Measurements from ENCODE around the gene TCF19. TPM values are rescaled to one million over a fixed set of nuclear protein-coding genes. Genes with fewer than 3 reads are reported as not detected.
"Not testable (repeated sequence)": the region's sequence is repeated elsewhere in the genome, so short reads cannot be mapped to it uniquely, and the experiment has no call there.

Gene TCF19
- total RNA-seq, 1 experiment from 2014 or later: 16.1 TPM

- in situ Hi-C loops (cut with HindIII; ENCODE audit: low pct_unique_long_range_greater_than_20kb, low sequenced_read_pairs): no loop called here
Observed at GRCh38 chr6:31152781-31153180, 5.6 kb upstream of the TCF19 start.

GRCh38 chr6:31154436-31154835 is 4.0 kb upstream of the TCF19 start:
- in situ Hi-C loops (cut with HindIII; ENCODE audit: low pct_unique_long_range_greater_than_20kb, low sequenced_read_pairs): no loop called here
- DNase-seq (ENCODE audit: low read depth, low spot score): no peak

More at GRCh38 chr6:31152781-31153180, 5.6 kb upstream of the TCF19 start:
- no peak for DNase-seq (ENCODE audit: low read depth, low spot score)

DNA sequence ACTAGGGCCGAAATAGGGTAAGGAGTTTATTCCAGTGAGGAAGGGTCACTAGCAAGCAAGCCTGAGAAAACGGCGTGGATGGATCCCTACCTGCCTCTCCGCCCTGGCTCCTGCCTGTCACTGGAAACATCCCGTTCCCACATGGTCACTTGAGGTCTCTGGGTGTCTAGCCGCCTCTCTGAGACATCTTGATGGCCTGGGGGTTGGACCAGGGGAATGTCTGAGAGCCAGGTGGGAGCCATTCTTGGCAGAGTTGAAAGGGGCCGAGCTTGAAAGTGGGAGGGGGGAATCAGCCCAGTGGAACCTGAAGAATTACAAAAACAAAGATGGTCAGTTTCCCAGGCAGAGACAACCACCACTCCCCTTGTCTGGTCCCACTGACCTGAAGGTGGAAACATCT is 1.7 kb upstream of the TCF19 start:
- no peak for DNase-seq (ENCODE audit: low read depth, low spot score)
- in situ Hi-C loops (cut with HindIII; ENCODE audit: low pct_unique_long_range_greater_than_20kb, low sequenced_read_pairs): no loop called here

GRCh38 chr6:31157513-31158139 is 763 bp upstream of the TCF19 start, which contains the start of gene CCHCR1:
TSS of gene CCHCR1 (minus strand) at chr6:31157802. CDS start at chr6:31157600, 202 bp downstream.
- DNase-seq (ENCODE audit: low read depth, low spot score): no peak
- in situ Hi-C loops (cut with HindIII; ENCODE audit: low pct_unique_long_range_greater_than_20kb, low sequenced_read_pairs): no loop called here

DNA sequence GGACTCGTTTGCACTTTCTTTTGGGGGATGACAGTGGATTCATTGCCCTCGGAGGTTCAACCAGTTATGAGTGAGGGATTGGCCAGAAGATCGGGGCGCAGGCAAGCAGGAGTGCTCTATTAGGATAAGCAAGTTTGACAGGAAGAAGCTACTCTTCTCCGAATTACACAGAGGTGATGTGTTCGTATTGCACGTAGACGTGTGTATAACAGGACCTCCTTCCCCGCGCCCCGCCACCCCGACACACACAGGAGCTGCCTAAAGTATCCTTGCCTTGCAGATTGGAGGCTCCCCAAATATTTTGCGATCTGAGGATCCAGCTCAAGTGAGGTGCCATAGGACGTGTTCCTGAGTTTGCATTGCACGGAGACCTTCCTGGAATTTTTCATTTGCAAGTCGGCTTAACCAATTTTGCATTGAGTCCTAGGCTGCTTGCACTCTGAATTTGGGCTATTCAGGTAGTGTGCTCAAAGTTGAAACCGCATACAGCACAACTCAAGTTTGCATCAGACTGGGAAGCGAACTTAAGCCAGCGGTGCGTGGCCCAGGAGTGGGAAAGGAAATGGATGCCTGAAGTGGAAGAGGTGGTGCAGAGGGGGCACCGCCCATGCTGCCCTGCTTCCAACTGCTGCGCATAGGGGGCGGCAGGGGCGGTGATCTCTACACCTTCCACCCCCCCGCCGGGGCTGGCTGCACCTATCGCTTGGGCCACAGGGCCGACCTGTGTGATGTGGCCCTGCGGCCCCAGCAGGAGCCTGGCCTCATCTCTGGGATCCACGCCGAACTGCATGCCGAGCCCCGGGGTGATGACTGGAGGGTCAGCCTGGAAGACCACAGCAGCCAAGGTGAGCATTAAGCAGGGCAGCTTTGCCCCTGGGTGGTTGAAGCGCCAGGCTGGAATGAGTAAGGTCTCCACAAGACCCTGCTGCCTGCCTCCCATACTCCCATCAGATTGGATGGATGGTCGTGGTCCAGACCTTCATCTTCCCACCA is 770 bp downstream of the TCF19 start:
- DNase-seq (ENCODE audit: low read depth, low spot score): no peak

DNA sequence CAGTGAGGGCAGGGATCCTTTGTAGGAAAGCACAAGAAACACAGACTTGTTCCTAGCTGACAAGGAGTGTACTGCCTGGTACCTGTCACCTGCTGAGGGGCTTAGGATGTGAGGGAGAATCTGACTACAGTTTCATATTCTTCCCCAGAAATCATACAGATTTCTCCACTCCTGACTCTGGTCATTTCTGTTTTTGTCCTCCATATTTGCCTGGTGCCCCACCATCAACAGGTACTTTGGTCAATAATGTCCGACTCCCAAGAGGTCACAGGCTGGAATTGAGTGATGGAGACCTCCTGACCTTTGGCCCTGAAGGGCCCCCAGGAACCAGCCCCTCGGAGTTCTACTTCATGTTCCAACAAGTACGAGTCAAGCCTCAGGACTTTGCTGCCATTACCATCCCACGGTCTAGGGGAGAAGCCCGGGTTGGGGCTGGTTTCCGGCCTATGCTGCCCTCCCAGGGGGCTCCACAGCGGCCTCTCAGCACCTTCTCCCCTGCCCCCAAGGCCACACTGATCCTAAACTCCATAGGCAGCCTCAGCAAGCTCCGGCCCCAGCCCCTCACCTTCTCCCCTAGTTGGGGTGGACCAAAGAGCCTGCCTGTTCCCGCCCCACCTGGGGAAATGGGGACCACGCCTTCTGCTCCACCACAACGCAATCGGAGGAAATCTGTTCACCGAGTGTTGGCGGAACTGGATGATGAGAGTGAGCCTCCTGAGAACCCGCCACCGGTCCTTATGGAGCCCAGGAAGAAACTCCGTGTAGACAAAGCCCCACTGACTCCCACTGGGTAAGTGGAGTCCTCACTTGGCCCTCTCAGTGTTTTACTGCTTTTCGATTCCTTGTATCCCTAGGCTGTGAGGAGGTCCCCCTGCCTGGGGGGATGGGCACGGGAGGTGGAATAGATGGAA is 3.1 kb downstream of the TCF19 start:
- in situ Hi-C loops (cut with HindIII; ENCODE audit: low pct_unique_long_range_greater_than_20kb, low sequenced_read_pairs): no loop called here
- no peak for DNase-seq (ENCODE audit: low read depth, low spot score)

More for the DNA sequence above, 770 bp downstream of the TCF19 start:
- in situ Hi-C loops (cut with HindIII; ENCODE audit: low pct_unique_long_range_greater_than_20kb, low sequenced_read_pairs): no loop called here

DNA sequence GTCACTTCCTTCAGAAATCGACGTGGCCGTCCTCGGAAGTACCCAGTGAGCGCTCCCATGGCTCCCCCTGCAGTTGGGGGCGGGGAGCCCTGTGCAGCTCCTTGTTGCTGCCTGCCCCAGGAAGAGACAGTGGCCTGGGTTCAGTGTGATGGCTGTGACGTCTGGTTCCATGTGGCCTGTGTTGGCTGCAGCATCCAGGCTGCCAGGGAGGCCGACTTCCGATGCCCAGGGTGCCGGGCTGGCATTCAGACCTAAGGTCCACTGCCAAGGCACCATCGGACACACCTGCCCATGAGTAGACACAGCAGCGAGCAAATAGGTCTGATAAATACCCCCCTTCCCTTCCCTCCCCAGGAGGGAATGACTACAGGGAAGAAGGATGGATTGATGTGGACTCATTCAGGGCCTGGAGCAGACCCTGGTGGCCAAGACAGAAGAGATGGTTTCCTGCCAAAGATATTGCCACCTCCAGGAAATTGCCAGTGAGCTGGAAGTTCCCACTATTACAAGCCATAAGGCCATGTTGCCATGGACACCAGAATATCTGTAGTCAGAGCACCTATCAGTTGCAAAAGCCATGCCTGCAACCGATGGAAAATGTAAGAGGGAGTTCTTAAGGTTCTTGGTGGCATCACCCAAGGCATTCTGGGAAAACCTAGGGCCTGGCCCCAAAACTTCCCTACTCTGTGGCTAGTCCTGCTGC is 4.2 kb downstream of the TCF19 start:
- no peak for DNase-seq (ENCODE audit: low read depth, low spot score)
- in situ Hi-C loops (cut with HindIII; ENCODE audit: low pct_unique_long_range_greater_than_20kb, low sequenced_read_pairs): no loop called here

DNA sequence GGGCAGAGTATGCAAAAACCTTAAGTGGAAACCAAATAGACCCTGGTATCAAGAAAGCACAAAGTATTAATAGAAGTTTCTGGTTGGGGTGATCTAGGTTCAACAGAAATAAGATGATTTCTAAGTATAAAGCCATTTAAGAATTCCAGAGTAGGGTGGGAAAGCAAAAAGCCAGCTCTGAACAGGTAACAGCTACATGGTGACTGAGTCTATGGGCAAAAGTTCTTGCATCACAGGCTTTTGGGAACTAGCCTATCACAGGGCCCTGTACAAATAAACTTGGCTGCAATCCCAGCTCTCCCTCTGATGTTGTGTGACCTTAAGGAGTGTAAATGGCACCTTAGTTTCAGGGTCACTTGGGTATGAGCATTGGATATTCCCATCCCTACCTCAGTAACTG is 5.5 kb downstream of the TCF19 start:
- in situ Hi-C loops (cut with HindIII; ENCODE audit: low pct_unique_long_range_greater_than_20kb, low sequenced_read_pairs): no loop called here
- DNase-seq (ENCODE audit: low read depth, low spot score): no peak

DNA sequence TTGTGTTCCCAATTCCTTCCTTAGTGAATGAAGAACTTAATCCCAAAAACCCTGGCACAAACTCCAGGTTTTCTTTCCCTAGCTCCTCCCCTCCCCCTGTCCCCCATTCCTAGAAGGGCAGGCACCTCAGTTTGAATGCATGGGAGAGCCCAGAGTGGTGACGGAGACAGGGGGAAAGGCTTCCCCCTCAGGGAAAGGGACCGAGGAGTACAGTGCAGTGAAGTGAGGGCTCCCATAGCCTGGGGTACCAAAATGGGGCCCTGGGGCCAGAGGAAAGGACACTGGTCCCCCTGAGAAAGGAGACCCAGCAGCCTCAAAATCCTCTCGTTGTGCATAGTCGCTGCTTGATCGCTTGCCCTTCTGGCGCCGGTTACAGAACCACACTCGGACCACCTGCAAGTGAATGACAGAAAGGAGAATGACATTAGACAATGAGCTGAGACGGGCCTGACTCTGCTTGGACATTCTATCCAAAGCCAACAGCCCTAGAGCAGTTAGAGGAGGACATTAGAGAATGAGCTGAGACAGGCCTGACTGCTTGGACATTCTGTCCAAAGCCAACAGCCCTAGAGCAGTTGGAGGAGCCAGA is 6.2 kb downstream of the TCF19 start:
- in situ Hi-C loops (cut with HindIII; ENCODE audit: low pct_unique_long_range_greater_than_20kb, low sequenced_read_pairs); DNase-seq (ENCODE audit: low read depth, low spot score): not testable (repeated sequence)

DNA sequence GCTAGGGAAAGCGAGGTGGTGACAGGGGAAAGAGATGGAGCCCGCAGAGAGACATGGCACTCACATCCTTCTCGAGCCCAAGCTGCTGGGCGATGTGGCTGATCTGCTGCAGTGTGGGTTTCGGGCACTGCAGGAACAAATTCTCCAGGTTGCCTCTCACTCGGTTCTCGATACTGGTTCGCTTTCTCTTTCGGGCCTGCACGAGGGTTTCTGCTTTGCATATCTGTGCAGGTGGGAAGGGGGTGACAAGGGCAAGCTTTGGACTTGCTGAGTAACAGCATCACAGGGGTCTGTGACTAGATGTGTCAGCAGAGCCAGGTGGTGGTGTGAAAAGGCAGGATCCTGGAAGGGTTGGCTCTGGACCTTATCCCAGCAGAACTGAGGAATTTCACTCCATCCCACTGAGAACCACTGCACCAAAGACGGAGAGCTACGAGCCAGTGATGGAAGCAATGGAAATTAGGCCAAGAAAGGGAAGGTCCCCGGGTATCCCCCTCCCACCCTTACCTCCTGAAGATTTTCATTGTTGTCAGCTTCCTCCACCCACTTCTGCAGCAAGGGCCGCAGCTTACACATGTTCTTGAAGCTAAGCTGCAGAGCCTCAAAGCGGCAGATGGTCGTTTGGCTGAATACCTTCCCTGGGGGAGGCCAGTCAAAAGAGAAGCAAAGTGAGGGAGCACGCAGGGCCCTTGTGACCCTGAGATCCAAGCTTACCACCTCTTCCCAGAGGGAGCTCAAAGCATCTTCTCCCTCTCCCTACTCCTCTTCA is 6.9 kb downstream of the TCF19 start:
- DNase-seq (ENCODE audit: low read depth, low spot score); in situ Hi-C loops (cut with HindIII; ENCODE audit: low pct_unique_long_range_greater_than_20kb, low sequenced_read_pairs): not testable (repeated sequence)

- in situ Hi-C loops (cut with HindIII; ENCODE audit: low pct_unique_long_range_greater_than_20kb, low sequenced_read_pairs): no loop called here
- no peak for DNase-seq (ENCODE audit: low read depth, low spot score)
Observed at GRCh38 chr6:31165986-31166385, 7.6 kb downstream of the TCF19 start.

GRCh38 chr6:31168606-31169005 is 10.2 kb downstream of the TCF19 start:
- DNase-seq (ENCODE audit: low read depth, low spot score): peak; percentile 38

GRCh38 chr6:31169123-31169857 is 10.9 kb downstream of the TCF19 start:
- DNase-seq (ENCODE audit: low read depth, low spot score): no peak
- in situ Hi-C loops (cut with HindIII; ENCODE audit: low pct_unique_long_range_greater_than_20kb, low sequenced_read_pairs): no loop called here

More at GRCh38 chr6:31168606-31169005, 10.2 kb downstream of the TCF19 start:
- in situ Hi-C loops (cut with HindIII; ENCODE audit: low pct_unique_long_range_greater_than_20kb, low sequenced_read_pairs): no loop called here

DNA sequence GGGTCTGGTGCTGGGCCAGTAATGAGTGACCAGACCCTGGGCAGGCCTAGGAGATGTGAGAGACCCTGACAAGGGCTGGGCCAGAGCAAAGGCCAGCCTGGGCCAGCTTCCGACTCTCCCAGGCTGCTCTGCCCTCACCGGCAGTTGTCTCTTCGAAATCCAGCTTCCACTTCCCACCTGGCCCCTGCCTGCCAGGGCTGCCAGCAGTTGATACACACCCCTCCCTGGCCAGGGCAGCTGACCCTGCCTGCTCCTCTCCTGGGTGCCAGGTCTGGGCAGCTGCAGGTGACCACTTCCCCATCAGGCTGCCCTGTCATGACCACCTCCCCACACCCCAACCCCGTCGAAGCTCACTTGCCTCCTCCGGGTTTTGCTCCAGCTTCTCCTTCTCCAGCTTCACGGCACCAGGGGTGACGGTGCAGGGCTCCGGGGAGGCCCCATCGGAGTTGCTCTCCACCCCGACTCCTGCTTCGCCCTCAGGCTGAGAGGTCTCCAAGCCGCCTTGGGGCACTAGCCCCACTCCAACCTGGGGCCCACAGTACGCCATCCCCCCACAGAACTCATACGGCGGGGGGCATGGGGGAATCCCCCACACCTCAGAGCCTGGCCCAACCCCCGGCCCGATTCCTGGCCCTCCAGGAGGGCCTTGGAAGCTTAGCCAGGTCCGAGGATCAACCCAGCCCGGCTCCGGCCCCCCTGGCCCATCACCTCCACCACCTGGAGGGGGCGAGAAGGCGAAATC is 11.6 kb downstream of the TCF19 start:
- DNase-seq (ENCODE audit: low read depth, low spot score); in situ Hi-C loops (cut with HindIII; ENCODE audit: low pct_unique_long_range_greater_than_20kb, low sequenced_read_pairs): not testable (repeated sequence)

GRCh38 chr6:31170600-31170881 is 12.2 kb downstream of the TCF19 start, which contains the start of gene POU5F1:
TSS of gene POU5F1 (minus strand) at chr6:31170682. CDS start at chr6:31170620, 62 bp downstream.
- no peak for DNase-seq (ENCODE audit: low read depth, low spot score)
- in situ Hi-C loops (cut with HindIII; ENCODE audit: low pct_unique_long_range_greater_than_20kb, low sequenced_read_pairs): no loop called here
